Esophagus squamous epithelium (tissue), 5 donors: ENCODE results near the gene BAIAP2. TPM values are rescaled to one million over a fixed set of nuclear protein-coding genes. Genes with fewer than 3 reads are reported as not detected.

ENCODE experiments used
- DNase-seq: peaks from one replicate; lab custom pipeline; 2025; lab: John Stamatoyannopoulos, UW
- H3K27ac ChIP-seq, 4 donors: fragments of 200-600 bp; sonication (generic); one replicate each; pipeline ENCODE4 v1.5.1; 2016 to 2019; ENCODE audit warnings: mild to moderate bottlenecking in 1 of 4
- H3K27me3 ChIP-seq, 4 donors: fragments of 200-600 bp; sonication (generic); 1 replicate in 3 of 4; 2 replicates in 1 of 4; pipeline versions ENCODE4 v1.5.1 to v1.6.0; 2017 to 2021; ENCODE audit warnings: antibody characterized with exemption in 1 of 4
- H3K36me3 ChIP-seq, 3 donors: fragments of 200-600 bp; sonication (generic); one replicate each; pipeline ENCODE4 v1.5.1; 2016 to 2019
- H3K4me1 ChIP-seq, 3 donors: fragments of 200-600 bp; sonication (generic); one replicate each; pipeline ENCODE4 v1.5.1; 2017 to 2019
- H3K4me3 ChIP-seq, 4 donors: fragments of 200-600 bp; sonication (generic); 1 replicate in 3 of 4; 2 replicates in 1 of 4; pipeline ENCODE4 v1.5.1; 2016 to 2019; ENCODE audit warnings: mild to moderate bottlenecking in 2 of 4, moderate library complexity in 1 of 4
- H3K9me3 ChIP-seq, 3 donors: fragments of 200-600 bp; sonication (generic); one replicate each; pipeline ENCODE4 v1.5.1; 2016 to 2019
- CTCF ChIP-seq, 6 experiments: fragments of 450-650 bp in 4 of 6; fragments of 200-600 bp in 2 of 6; sonication (generic) in 2 of 6; IDR thresholded peaks; one replicate each; pipeline ENCODE4 v1.5.1; 2016 to 2019; ENCODE audit warnings: antibody characterized with exemption in 6 of 6, mild to moderate bottlenecking in 4 of 6, moderate library complexity in 4 of 6
- POLR2A ChIP-seq, 4 donors: fragments of 450-650 bp; IDR thresholded peaks; one replicate each; pipeline ENCODE4 v1.6.1; 2017; ENCODE audit warnings: antibody characterized with exemption in 4 of 4, mild to moderate bottlenecking in 4 of 4, moderate library complexity in 3 of 4
- WGBS, 2 donors: methylation state at CpG; one replicate each; pipeline ENCODE4 v1.1.5; 2018; 5-methylcytosine and 5-hydroxymethylcytosine counted together
- intact Hi-C: fragments of 100-400 bp; cut with DNase I; formaldehyde crosslinking; loops from one replicate; pipeline ENCODE4 v1.15.0; 2022
- total RNA-seq, 4 donors: library from RNA; depleted of rRNA; stranded (reverse); fragments of >200 nt; gene quantifications; one replicate each; pipeline ENCODE4 v1.1.0, GENCODE V29; 2016
- donor health status: DM: yes; HTN: yes; CAD: no.

Gene BAIAP2
- total RNA-seq, 4 donors from 2014 or later, result 87.8 to 175 (median 105) TPM

- peaks cover 29 to 62% (median 46%) of the 10 kb centered on the region in 3 donors for H3K36me3 ChIP-seq
- intact Hi-C loops, result loop anchor here (10.0 kb wide), 1 partner anchor 107 kb away; no protein-coding TSS in a partner anchor
- WGBS, 2 donors, result 78 to 90% methylated on average over 2 to 3 of the region's 19 CpGs
Measured at GRCh38 chr17:80998118-80998747, 36.7 kb upstream of the BAIAP2 start.

GRCh38 chr17:80998748-80999535 is 36.0 kb upstream of the BAIAP2 start:
- Histone ChIP-seq H3K4me3 (no peak overlapping the region), H3K36me3 (peaks cover 29 to 62% (median 46%) of the 10 kb centered on the region in 3 donors), H3K27me3 (peaks cover 0 to 13% (median 4%) of the 10 kb centered on the region in 4 donors), H3K9me3 (no peaks in the 10 kb centered on the region), H3K4me1 (peaks cover 9 to 35% (median 24%) of the 10 kb centered on the region in 3 donors), H3K27ac (no peak overlapping the region)
- DNase-seq, result no peak
- TF ChIP-seq POLR2A (IDR thresholded peaks at IDR 0.05), result no peak
- TF ChIP-seq CTCF (IDR thresholded peaks at IDR 0.05), result no peak
- WGBS, 2 donors, result 89 to 91% methylated on average over 8 to 27 of the region's 39 CpGs
- intact Hi-C loops, result loop anchor here (10.0 kb wide), 1 partner anchor 106 kb away; no protein-coding TSS in a partner anchor

More at GRCh38 chr17:80998118-80998747, 36.7 kb upstream of the BAIAP2 start:
- TF ChIP-seq POLR2A (IDR thresholded peaks at IDR 0.05) (no peak), CTCF (IDR thresholded peaks at IDR 0.05) (no peak)
- peaks cover 6 to 35% (median 24%) of the 10 kb centered on the region in 3 donors for H3K4me1 ChIP-seq
- no peak overlapping the region for H3K4me3 ChIP-seq
- H3K9me3 ChIP-seq, result no peaks in the 10 kb centered on the region
- DNase-seq, result no peak
- H3K27me3 ChIP-seq, result peaks cover 0 to 6% (median 0%) of the 10 kb centered on the region in 4 donors
- no peak overlapping the region for H3K27ac ChIP-seq

GRCh38 chr17:80999536-81000333 is 35.2 kb upstream of the BAIAP2 start:
- H3K27ac ChIP-seq, result no peak overlapping the region
- TF ChIP-seq CTCF (IDR thresholded peaks at IDR 0.05) (no peak), POLR2A (IDR thresholded peaks at IDR 0.05) (no peak)
- peaks cover 0 to 21% (median 8%) of the 10 kb centered on the region in 4 donors for H3K27me3 ChIP-seq
- intact Hi-C loops, result loop anchor here (10.0 kb wide), 1 partner anchor 105 kb away; no protein-coding TSS in a partner anchor
- DNase-seq, result no peak
- no peak overlapping the region for H3K4me3 ChIP-seq
- WGBS, 2 donors, result 89 to 96% methylated on average over 8 to 15 of the region's 40 CpGs
- H3K36me3 ChIP-seq, result peaks cover 29 to 61% (median 46%) of the 10 kb centered on the region in 3 donors
- no peaks in the 10 kb centered on the region for H3K9me3 ChIP-seq
- H3K4me1 ChIP-seq, result peaks cover 17 to 37% (median 23%) of the 10 kb centered on the region in 3 donors

- Histone ChIP-seq H3K4me3 (no peak overlapping the region), H3K36me3 (peaks cover 25 to 55% (median 43%) of the 10 kb centered on the region in 3 donors), H3K27ac (no peak overlapping the region), H3K4me1 (peaks cover 17 to 39% (median 23%) of the 10 kb centered on the region in 3 donors), H3K27me3 (peaks cover 0 to 27% (median 10%) of the 10 kb centered on the region in 4 donors), H3K9me3 (no peaks in the 10 kb centered on the region)
- TF ChIP-seq POLR2A (IDR thresholded peaks at IDR 0.05), result no peak
- WGBS, 2 donors, result 100% methylated on average over 3 of the region's 8 CpGs; no CpG with 5 or more reads in 1 of the 2 donors
- intact Hi-C loops, result no loop called here
- DNase-seq, result no peak
Measured at GRCh38 chr17:81000334-81000630, 34.7 kb upstream of the BAIAP2 start.

- Histone ChIP-seq H3K27ac (no peak overlapping the region), H3K4me1 (peaks cover 17 to 39% (median 23%) of the 10 kb centered on the region in 3 donors), H3K27me3 (peaks cover 0 to 32% (median 10%) of the 10 kb centered on the region in 4 donors), H3K4me3 (no peak overlapping the region), H3K9me3 (no peaks in the 10 kb centered on the region), H3K36me3 (peaks cover 20 to 50% (median 38%) of the 10 kb centered on the region in 3 donors)
- 80 to 84% methylated on average over 1 to 5 of the region's 18 CpGs for WGBS, 2 donors
- intact Hi-C loops, result no loop called here
- DNase-seq, result no peak
- no peak for TF ChIP-seq CTCF (IDR thresholded peaks at IDR 0.05)
- TF ChIP-seq POLR2A (IDR thresholded peaks at IDR 0.05), result no peak
Measured at GRCh38 chr17:81000631-81001357, 34.2 kb upstream of the BAIAP2 start.
